ENCODE data around the gene JAZF1. TPM values are rescaled to one million over a fixed set of nuclear protein-coding genes. Genes with fewer than 3 reads are reported as not detected.
"Not testable (repeated sequence)": the region's sequence is repeated elsewhere in the genome, so short reads cannot be mapped to it uniquely, and the experiment has no call there.

JAZF1 gene
- total RNA-seq, 1 donor from 2014 or later: 36.1 TPM

- H3K4me3 ChIP-seq: no peak overlapping the region
- TF ChIP-seq POLR2A (IDR thresholded peaks at IDR 0.05): no peak
- TF ChIP-seq POLR2AphosphoS5 (IDR thresholded peaks at IDR 0.05; ENCODE audit: insufficient read depth in 1 of 2, low read depth in 1 of 2): no peak
- no peak for TF ChIP-seq CTCF (IDR thresholded peaks at IDR 0.05)
- H3K36me3 ChIP-seq: no peaks in the 10 kb centered on the region
- peaks cover 33% of the 10 kb centered on the region for H3K4me1 ChIP-seq
- intact Hi-C loops (cut with DNase I): no loop called here
- no peaks in the 10 kb centered on the region for H3K9me3 ChIP-seq
- H3K27ac ChIP-seq: peak overlapping the region; percentile 13
- DNase-seq (ENCODE audit: extremely low spot score in 2 of 2): no peak
- H3K27me3 ChIP-seq: no peaks in the 10 kb centered on the region
Measured at GRCh38 chr7:28018446-28018845, 162.1 kb downstream of the JAZF1 start.

DNA sequence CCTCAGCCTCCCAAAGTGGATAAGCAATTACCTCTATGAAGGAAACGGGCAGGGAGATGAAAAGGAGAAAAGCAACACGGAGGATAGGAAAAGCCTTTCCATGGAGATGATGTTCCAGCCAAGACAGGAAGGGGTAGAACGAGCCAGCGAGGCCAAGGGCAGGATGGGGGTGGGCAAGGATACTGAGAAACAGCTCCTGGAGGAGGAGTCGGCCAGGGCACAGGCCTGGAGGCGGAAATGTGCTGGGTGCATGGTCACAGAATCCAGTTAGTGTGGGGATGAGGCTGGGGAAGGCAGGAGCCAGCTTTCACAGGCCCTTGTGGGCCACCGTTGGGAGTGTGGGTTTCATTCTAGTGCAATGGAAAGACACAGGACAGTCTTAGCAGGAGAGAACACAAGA is 162.6 kb downstream of the JAZF1 start:
- H3K4me3 ChIP-seq: no peak overlapping the region
- intact Hi-C loops (cut with DNase I): no loop called here
- H3K4me1 ChIP-seq: peaks cover 37% of the 10 kb centered on the region
- TF ChIP-seq CTCF (IDR thresholded peaks at IDR 0.05) (no peak), POLR2AphosphoS5 (IDR thresholded peaks at IDR 0.05; ENCODE audit: insufficient read depth in 1 of 2, low read depth in 1 of 2) (no peak), POLR2A (IDR thresholded peaks at IDR 0.05) (no peak)
- no peaks in the 10 kb centered on the region for H3K9me3 ChIP-seq
- no peaks in the 10 kb centered on the region for H3K27me3 ChIP-seq
- no peak for DNase-seq (ENCODE audit: extremely low spot score in 2 of 2)
- peak overlapping the region; percentile 13 for H3K27ac ChIP-seq
- H3K36me3 ChIP-seq: no peaks in the 10 kb centered on the region

GRCh38 chr7:28017372-28017771 is 163.2 kb downstream of the JAZF1 start:
- no peaks in the 10 kb centered on the region for H3K27me3 ChIP-seq
- H3K36me3 ChIP-seq: no peaks in the 10 kb centered on the region
- TF ChIP-seq POLR2A (IDR thresholded peaks at IDR 0.05): no peak
- no peak for TF ChIP-seq CTCF (IDR thresholded peaks at IDR 0.05)
- TF ChIP-seq POLR2AphosphoS5 (IDR thresholded peaks at IDR 0.05; ENCODE audit: insufficient read depth in 1 of 2, low read depth in 1 of 2): no peak
- H3K4me1 ChIP-seq: peaks cover 40% of the 10 kb centered on the region
- H3K27ac ChIP-seq: no peak overlapping the region
- no peaks in the 10 kb centered on the region for H3K9me3 ChIP-seq
- intact Hi-C loops (cut with DNase I): no loop called here
- no peak for DNase-seq (ENCODE audit: extremely low spot score in 2 of 2)
- no peak overlapping the region for H3K4me3 ChIP-seq

DNA sequence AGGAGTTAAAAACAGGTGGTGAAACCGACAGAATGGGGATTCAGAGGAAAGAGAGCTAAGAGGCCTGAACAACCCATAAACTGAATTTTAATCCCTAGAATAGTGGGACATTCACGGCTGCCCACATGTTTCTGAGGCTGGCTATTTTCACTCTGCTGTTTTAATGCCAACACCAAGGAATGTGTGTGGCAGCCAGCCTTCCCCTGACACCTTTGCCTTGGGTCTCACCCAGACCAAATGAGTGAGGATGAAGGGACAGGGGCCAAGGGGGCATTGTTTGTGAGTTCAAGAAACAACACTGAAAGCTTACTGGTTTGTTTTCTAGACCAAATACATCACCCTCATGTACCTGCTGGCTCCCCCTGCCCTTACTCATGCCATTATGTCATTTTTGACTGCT is 164.3 kb downstream of the JAZF1 start:
- H3K4me1 ChIP-seq: peaks cover 40% of the 10 kb centered on the region
- DNase-seq (ENCODE audit: extremely low spot score in 2 of 2): no peak
- intact Hi-C loops (cut with DNase I): no loop called here

GRCh38 chr7:28015169-28015568 is 165.4 kb downstream of the JAZF1 start:
- intact Hi-C loops (cut with DNase I): no loop called here

More for the DNA sequence above, 164.3 kb downstream of the JAZF1 start:
- Histone ChIP-seq H3K36me3 (no peaks in the 10 kb centered on the region), H3K4me3 (no peak overlapping the region), H3K27ac (no peak overlapping the region), H3K27me3 (no peaks in the 10 kb centered on the region), H3K9me3 (no peaks in the 10 kb centered on the region)
- TF ChIP-seq POLR2A (IDR thresholded peaks at IDR 0.05) (no peak), POLR2AphosphoS5 (IDR thresholded peaks at IDR 0.05; ENCODE audit: insufficient read depth in 1 of 2, low read depth in 1 of 2) (no peak), CTCF (IDR thresholded peaks at IDR 0.05) (no peak)

GRCh38 chr7:28014340-28014739 is 166.3 kb downstream of the JAZF1 start:
- peaks cover 21% of the 10 kb centered on the region for H3K4me1 ChIP-seq
- H3K9me3 ChIP-seq; DNase-seq (ENCODE audit: extremely low spot score in 2 of 2); H3K4me3 ChIP-seq; intact Hi-C loops (cut with DNase I); H3K27me3 ChIP-seq; H3K27ac ChIP-seq; H3K36me3 ChIP-seq: not testable (repeated sequence)

More at GRCh38 chr7:28015169-28015568, 165.4 kb downstream of the JAZF1 start:
- TF ChIP-seq POLR2A (IDR thresholded peaks at IDR 0.05) (no peak), POLR2AphosphoS5 (IDR thresholded peaks at IDR 0.05; ENCODE audit: insufficient read depth in 1 of 2, low read depth in 1 of 2) (no peak), CTCF (IDR thresholded peaks at IDR 0.05) (no peak)
- DNase-seq (ENCODE audit: extremely low spot score in 2 of 2): no peak
- Histone ChIP-seq H3K9me3 (no peaks in the 10 kb centered on the region), H3K27ac (no peak overlapping the region), H3K4me3 (no peak overlapping the region), H3K27me3 (no peaks in the 10 kb centered on the region), H3K36me3 (no peaks in the 10 kb centered on the region), H3K4me1 (peaks cover 29% of the 10 kb centered on the region)
